GM21723 (cell line): ENCODE measurements around the gene CABP7.

Experiments used
- ATAC-seq: cut with Tn5 transposase; IDR thresholded peaks from one replicate; pipeline ENCODE4 v1.9.1; 2021; ENCODE audit warnings: mild to moderate bottlenecking, moderate library complexity; ENCODE audit not compliant: unreplicated experiment

The CABP7 gene

GRCh38 chr22:29719899-29720645, at the start of gene CABP7:
Gene CABP7 (plus strand): TSS chr22:29720003. CDS start chr22:29720425, 422 bp downstream.
- no peak for ATAC-seq

- no peak for ATAC-seq
These were observed 49.2 kb upstream of the CABP7 start for GRCh38 chr22:29670626-29671025.

GRCh38 chr22:29673361-29674066, 46.3 kb upstream of the CABP7 start:
- no peak for ATAC-seq

GRCh38 chr22:29674121-29674520, 45.7 kb upstream of the CABP7 start:
- no peak for ATAC-seq

GRCh38 chr22:29679316-29679715, 40.5 kb upstream of the CABP7 start:
- ATAC-seq, result no peak

- ATAC-seq, result no peak
These were observed 36.3 kb upstream of the CABP7 start for GRCh38 chr22:29683536-29683935.

GRCh38 chr22:29684244-29684643, 35.6 kb upstream of the CABP7 start:
- no peak for ATAC-seq

- ATAC-seq, result no peak
These were observed 30.5 kb upstream of the CABP7 start for GRCh38 chr22:29689206-29689879.

- ATAC-seq, result no peak
These were observed 30.0 kb upstream of the CABP7 start for GRCh38 chr22:29689880-29690213.

- ATAC-seq, result no peak
These were observed 29.3 kb upstream of the CABP7 start for GRCh38 chr22:29690476-29690875.

- no peak for ATAC-seq
These were observed 28.0 kb upstream of the CABP7 start for GRCh38 chr22:29691636-29692326.

- ATAC-seq, result no peak
These were observed 27.5 kb upstream of the CABP7 start for GRCh38 chr22:29692327-29692640.

- ATAC-seq, result no peak
These were observed 26.6 kb upstream of the CABP7 start for GRCh38 chr22:29693161-29693560.

GRCh38 chr22:29693671-29694070, 26.1 kb upstream of the CABP7 start:
- ATAC-seq, result no peak

- ATAC-seq, result no peak
These were observed 24.5 kb upstream of the CABP7 start for GRCh38 chr22:29695129-29695926.

GRCh38 chr22:29697853-29698598, 21.8 kb upstream of the CABP7 start:
- no peak for ATAC-seq

- ATAC-seq, result no peak
These were observed 19.4 kb upstream of the CABP7 start for GRCh38 chr22:29700206-29700899.

GRCh38 chr22:29700900-29701154, 19.0 kb upstream of the CABP7 start:
- ATAC-seq, result no peak

- no peak for ATAC-seq
These were observed 18.4 kb upstream of the CABP7 start for GRCh38 chr22:29701155-29701999.
